ENCODE results near the gene BAHCC1. TPM values are rescaled to one million over a fixed set of nuclear protein-coding genes. Genes with fewer than 3 reads are reported as not detected.

The BAHCC1 gene
- total RNA-seq, 2 experiments from 2014 or later = 0.05 TPM; not detected in 1

DNA sequence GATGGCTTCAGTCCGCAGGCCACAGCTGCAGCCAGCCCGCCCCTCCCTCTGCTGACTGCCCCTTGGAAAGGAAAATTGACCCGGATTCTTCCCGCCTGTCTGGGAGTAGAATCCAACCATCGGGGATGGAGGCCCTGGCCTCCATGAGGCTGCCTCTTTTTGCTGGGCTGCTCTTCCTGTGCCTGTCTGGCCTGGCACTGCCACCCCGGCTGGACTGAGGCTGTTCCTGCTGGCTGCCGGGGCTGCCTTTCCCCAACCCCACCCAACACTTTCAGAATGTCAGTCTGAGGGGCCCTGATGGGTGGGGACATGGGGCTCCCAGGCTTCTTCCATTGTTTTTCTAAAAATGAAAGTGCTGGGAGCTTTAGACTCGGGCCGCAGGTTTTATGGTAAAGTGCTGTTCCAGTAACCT, 7.3 kb downstream of the BAHCC1 start:
- no peak for ATAC-seq
- no peaks in the 10 kb centered on the region for H3K9me3 Mint-ChIP-seq (ENCODE audit: low read depth)
- intact Hi-C loops (cut with DNase I, micrococcal nuclease) = no loop called here
- CTCF ChIA-PET = interaction anchor here (0.6 to 1.8 kb wide), 3 partner anchors 20 to 113 kb away, joined by 3 to 5 read pairs (median 3); no protein-coding TSS in a partner anchor
- H3K4me3 Mint-ChIP-seq = no peak overlapping the region
- H3K27ac Mint-ChIP-seq = no peak overlapping the region
- no peak for DNase-seq
- H3K36me3 Mint-ChIP-seq (ENCODE audit: low read depth) = no peaks in the 10 kb centered on the region
- POLR2A ChIA-PET = no interaction called here
- peaks cover 10% of the 10 kb centered on the region for H3K4me1 Mint-ChIP-seq
- H3K27me3 Mint-ChIP-seq = peaks cover 49% of the 10 kb centered on the region

DNA sequence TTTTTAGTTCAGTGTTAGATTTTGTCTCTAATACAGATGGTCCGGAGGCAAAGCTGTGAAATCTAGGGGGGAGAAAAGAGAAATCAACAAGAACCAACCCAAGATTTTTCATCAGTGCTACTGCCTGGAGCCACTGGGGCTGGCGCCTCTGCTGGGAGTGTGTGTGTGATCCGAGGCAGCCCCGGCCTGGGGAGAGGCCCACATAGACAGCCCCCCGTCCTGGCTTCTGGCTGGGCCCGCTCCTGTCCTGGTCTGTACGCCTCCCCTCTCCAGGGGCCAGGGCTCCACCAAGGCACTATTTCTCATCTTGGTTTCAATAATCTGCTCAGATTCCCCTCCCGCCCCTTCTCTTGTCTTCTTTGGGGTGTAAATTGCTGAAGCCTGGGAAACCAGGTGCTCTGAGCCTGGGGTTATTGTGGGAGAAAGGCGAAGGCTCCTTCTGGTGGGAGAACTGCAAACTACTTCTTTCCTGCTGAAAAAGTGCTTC, 7.8 kb downstream of the BAHCC1 start:
- Mint-ChIP-seq H3K9me3 (ENCODE audit: low read depth) (no peaks in the 10 kb centered on the region), H3K27me3 (peaks cover 48% of the 10 kb centered on the region), H3K4me1 (peaks cover 8% of the 10 kb centered on the region), H3K27ac (no peak overlapping the region), H3K36me3 (ENCODE audit: low read depth) (no peaks in the 10 kb centered on the region), H3K4me3 (no peak overlapping the region)
- ChIA-PET POLR2A (no interaction called here), CTCF (interaction anchor here (0.6 to 1.8 kb wide), 3 partner anchors 19 to 113 kb away, joined by 3 to 5 read pairs (median 3); no protein-coding TSS in a partner anchor)
- intact Hi-C loops (cut with DNase I, micrococcal nuclease) = no loop called here
- DNase-seq (no peak), ATAC-seq (no peak)

DNA sequence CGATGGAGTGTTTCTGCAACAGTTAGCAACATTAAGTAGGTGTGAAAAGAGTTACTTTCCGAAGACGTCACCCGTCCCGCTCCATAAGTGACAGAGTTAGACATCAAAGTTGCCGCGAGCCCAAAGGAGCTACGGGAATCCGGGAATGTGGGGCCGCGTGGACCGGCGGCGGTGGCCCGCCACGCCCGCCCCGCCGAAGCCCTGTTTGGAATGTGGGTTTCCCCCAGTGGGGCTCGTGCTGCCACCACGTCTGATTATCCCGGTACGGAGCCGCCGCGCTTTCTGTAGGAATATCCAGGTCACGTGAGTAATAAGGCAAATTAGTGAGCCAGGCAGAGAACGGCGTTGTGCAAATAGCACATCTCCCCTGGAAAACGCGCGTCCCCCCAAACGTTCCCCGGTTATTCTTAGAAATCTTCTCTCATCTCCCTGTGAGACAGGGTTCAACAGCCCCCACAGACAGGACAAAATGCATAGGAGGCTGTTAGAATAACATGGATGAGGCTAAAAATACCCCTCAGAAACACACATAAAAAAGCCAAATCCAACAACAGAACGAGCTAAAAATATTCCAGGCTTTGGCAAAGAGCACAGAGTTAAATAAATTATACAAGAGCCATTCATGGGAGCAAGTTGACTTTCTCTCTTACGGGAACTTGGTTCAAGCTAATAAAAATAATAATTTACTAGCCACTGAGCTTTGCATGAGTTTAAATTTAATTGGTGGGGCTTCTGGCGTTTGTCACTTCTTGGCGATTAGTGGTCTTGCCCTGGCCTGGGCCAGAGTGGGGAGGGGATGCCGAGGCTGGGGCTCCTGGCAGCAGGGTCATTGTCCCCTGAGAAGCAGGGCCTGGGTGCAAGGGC, 8.6 kb downstream of the BAHCC1 start:
- H3K9me3 Mint-ChIP-seq (ENCODE audit: low read depth) = no peaks in the 10 kb centered on the region
- POLR2A ChIA-PET = no interaction called here
- intact Hi-C loops (cut with DNase I, micrococcal nuclease) = no loop called here

DNA sequence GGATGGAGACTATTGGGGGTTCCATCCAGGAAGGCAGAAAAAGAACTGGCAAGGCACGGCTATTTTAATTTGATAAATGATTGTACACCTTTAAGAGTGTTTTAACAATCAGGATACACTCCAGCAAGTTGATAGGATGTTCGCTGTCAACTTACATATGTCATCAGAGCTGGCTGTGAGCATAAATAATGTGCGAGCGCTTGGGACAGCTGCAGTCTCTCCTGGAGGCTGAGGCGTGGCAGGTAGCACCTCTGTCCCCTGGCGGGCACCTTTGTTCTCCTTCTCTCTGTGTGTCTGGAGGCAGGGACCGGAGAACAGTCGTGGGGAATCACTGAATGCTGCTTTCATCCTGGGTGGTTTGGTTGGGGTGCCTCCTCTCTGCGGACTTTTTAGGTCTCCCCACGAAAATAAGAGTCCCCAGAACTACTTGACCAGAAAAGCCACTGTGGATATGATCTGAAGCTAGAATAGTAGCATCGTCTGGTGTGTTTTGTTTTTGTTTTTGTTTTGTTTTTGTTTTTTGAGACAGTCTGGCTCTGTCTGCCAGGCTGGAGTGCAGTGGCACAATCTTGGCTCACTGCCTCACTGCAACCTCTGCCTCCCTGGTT, 9.4 kb downstream of the BAHCC1 start:
- intact Hi-C loops (cut with DNase I, micrococcal nuclease) = no loop called here
- peaks cover 51% of the 10 kb centered on the region for H3K27me3 Mint-ChIP-seq
- ATAC-seq (no peak), DNase-seq (no peak)
- no peak overlapping the region for H3K4me3 Mint-ChIP-seq
- H3K4me1 Mint-ChIP-seq = peaks cover 3% of the 10 kb centered on the region
- no peaks in the 10 kb centered on the region for H3K36me3 Mint-ChIP-seq (ENCODE audit: low read depth)
- POLR2A ChIA-PET = no interaction called here
- no peaks in the 10 kb centered on the region for H3K9me3 Mint-ChIP-seq (ENCODE audit: low read depth)
- CTCF ChIA-PET = interaction anchor here (0.7 to 0.9 kb wide), 2 partner anchors 13 to 1345 kb away, joined by 3 read pairs; no protein-coding TSS in a partner anchor
- no peak overlapping the region for H3K27ac Mint-ChIP-seq

More for the DNA sequence above, 8.6 kb downstream of the BAHCC1 start:
- no peak overlapping the region for H3K27ac Mint-ChIP-seq
- H3K4me3 Mint-ChIP-seq = no peak overlapping the region
- ATAC-seq (no peak), DNase-seq (no peak)
- no peaks in the 10 kb centered on the region for H3K36me3 Mint-ChIP-seq (ENCODE audit: low read depth)
- CTCF ChIA-PET = interaction anchor here (0.9 to 1.8 kb wide), 2 partner anchors 12 to 81 kb away, joined by 3 to 5 read pairs; no protein-coding TSS in a partner anchor
- H3K4me1 Mint-ChIP-seq = peaks cover 4% of the 10 kb centered on the region
- H3K27me3 Mint-ChIP-seq = peaks cover 50% of the 10 kb centered on the region

DNA sequence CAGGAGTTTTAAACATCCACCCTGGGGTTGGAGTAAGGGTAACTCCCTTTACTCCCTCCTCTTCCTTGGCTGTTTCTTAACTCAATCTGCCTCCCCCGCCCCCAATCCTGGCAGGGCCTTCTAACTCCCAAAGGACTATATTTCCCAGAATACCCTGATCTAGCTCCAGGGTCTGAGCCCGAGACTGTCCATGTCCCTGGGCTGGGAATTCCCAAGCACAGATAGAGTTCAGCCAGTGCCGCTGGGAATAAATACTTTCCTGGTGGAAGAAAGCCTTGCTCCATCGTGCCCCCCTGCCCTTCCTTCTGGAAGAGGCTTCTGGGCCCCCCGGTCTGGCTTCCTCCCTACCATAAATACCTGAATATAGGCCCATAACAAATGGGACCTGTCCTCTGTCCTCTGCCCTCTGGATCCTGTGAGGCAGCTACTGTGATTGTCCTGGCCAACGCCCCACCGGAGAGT, 10.2 kb downstream of the BAHCC1 start:
- ChIA-PET CTCF (interaction anchor here (0.7 kb wide), 1 partner anchor 1345 kb away, joined by 3 read pairs; no protein-coding TSS in a partner anchor), POLR2A (interaction anchor here (0.6 kb wide), 1 partner anchor 880 kb away, joined by 3 read pairs; no protein-coding TSS in a partner anchor)
- H3K27me3 Mint-ChIP-seq = peaks cover 46% of the 10 kb centered on the region
- ATAC-seq = no peak
- no peaks in the 10 kb centered on the region for H3K36me3 Mint-ChIP-seq (ENCODE audit: low read depth)
- H3K9me3 Mint-ChIP-seq (ENCODE audit: low read depth) = no peaks in the 10 kb centered on the region
- DNase-seq = no peak
- no peak overlapping the region for H3K4me3 Mint-ChIP-seq
- H3K4me1 Mint-ChIP-seq = no peaks in the 10 kb centered on the region
- intact Hi-C loops (cut with DNase I, micrococcal nuclease) = no loop called here
- no peak overlapping the region for H3K27ac Mint-ChIP-seq

DNA sequence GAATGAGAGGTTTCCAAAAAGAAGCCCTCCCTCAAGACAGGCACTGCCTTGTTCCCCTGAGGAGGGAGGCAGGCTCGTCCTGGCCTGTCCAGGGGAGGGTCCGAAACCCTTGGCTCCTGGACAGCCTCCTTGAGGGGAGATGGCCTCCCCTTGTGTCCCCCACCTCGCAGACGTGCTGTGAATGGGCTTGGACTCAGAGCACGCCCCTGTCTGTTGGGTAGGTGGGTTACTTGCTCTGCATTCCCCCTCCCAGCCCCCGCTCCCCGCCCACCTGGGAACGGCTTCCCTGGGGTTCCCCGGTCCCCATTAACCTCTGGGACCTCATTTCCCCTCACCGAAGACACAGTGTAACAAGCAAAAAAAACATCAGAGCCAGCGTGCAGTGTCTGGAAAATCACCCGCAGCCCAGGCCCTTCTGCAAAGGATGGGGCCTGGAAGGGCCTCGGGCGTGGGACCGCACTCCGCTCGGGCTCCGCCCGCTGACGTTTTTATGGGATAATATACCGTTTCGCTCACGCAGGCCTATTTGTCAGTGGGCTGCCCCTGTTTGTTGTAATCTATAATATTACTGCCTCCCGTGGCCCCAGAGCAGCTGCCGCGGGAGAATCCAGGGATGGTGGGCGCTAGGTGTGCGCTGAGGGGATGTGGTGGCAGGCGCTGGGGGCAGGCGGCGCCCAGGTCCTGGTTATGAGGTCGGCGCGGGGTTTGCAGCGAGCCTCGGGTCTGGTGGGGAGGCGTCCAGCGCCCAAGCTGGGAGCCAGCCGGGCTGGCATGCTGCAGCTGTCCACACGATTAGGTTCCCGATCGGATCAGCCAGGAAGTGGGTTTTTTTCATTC, 11.1 kb downstream of the BAHCC1 start:
- ChIA-PET POLR2A (no interaction called here), CTCF (no interaction called here)
- H3K4me1 Mint-ChIP-seq = no peaks in the 10 kb centered on the region
- intact Hi-C loops (cut with DNase I, micrococcal nuclease) = no loop called here
- H3K36me3 Mint-ChIP-seq (ENCODE audit: low read depth) = no peaks in the 10 kb centered on the region
- no peak overlapping the region for H3K27ac Mint-ChIP-seq
- no peaks in the 10 kb centered on the region for H3K9me3 Mint-ChIP-seq (ENCODE audit: low read depth)
- H3K27me3 Mint-ChIP-seq = peaks cover 38% of the 10 kb centered on the region
- ATAC-seq (no peak), DNase-seq (no peak)
- H3K4me3 Mint-ChIP-seq = no peak overlapping the region

DNA sequence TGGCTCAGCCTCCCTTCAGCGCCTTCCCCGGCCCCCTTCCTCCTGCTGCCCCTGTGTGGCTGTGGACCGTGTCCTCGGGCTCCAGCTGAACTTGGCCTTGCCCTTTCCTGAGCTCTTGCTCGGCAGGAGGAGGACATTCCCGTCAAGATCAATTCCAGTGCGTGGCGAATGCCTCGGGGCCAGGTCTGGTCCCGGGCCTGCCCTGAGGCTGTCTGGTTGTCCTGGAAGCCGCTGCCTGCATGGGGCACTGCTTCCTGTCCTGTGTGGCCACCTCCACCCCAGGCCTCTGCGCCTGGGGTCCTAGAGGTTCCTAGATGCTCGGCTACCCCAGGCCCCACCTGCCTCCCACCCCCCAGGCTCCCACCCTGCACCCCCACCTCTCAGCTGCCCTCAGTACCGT, 12.8 kb downstream of the BAHCC1 start:
- Mint-ChIP-seq H3K36me3 (ENCODE audit: low read depth) (no peaks in the 10 kb centered on the region), H3K9me3 (ENCODE audit: low read depth) (no peaks in the 10 kb centered on the region), H3K27ac (no peak overlapping the region), H3K4me1 (peaks cover 7% of the 10 kb centered on the region), H3K4me3 (no peak overlapping the region), H3K27me3 (peaks cover 25% of the 10 kb centered on the region)
- ATAC-seq (no peak), DNase-seq (no peak)
- CTCF ChIA-PET = no interaction called here
- POLR2A ChIA-PET = no interaction called here
- intact Hi-C loops (cut with DNase I, micrococcal nuclease) = no loop called here

DNA sequence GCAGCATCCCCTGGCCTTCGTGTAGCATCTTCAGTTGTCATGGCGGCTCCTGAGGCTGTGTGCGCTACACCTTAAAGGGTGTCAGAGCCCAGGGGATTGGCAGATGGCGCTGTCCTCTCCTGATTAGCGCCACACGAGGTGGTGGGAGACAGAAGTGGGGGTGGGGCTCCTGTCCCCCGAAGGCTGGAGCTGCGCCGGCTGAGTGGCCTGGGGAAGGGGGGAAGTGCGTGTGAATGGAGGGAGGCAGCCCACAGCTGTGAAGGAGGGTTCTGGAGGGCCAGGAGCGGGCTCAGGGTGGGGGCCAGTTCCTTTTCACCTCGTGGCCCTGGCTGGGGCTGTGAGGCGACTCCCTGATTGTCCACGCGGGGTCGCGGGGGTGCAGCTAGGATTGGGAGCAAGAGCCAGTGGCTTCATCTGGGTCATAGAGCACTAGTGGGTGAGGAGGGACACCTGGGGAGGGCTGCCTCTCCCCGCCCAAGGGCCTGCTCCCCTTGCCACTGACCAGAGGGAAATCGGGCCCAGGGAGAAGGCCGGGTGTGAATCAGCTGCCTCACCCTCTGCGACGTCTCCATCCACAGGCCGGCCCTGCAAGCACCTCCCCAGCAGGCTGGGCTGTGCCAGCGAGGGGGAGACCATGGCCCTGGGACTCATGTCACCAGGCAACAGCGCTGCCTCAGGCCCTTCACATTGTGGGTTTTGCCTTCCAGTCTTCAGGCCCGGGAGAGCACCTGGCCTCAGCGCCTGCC, 14.1 kb downstream of the BAHCC1 start:
- CTCF ChIA-PET = no interaction called here
- intact Hi-C loops (cut with DNase I, micrococcal nuclease) = no loop called here
- Mint-ChIP-seq H3K9me3 (ENCODE audit: low read depth) (no peaks in the 10 kb centered on the region), H3K27ac (no peak overlapping the region), H3K27me3 (peaks cover 19% of the 10 kb centered on the region), H3K4me3 (no peak overlapping the region), H3K4me1 (peaks cover 7% of the 10 kb centered on the region), H3K36me3 (ENCODE audit: low read depth) (no peaks in the 10 kb centered on the region)
- no peak for ATAC-seq
- POLR2A ChIA-PET = no interaction called here
- DNase-seq = no peak

DNA sequence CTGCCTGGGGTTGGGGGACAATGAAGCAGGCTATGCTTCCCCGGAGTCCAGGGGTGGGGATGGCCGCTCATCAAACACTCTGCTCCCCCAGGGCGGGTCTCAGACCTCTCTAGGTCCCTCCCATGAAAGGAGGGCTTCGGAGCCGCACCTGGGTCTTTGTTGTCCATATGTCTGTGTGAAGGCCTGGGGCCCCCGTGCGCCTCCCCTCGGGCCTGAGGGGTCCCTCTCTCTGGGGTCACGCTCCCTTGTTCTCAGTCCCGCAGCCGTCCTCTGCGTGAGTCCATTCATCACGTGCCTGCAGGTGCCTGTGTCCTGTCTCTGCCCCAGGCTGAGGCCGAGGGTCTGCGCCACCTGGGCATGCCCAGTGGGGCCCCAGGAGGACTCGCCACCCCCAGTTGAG, 15.6 kb downstream of the BAHCC1 start:
- intact Hi-C loops (cut with DNase I, micrococcal nuclease) = no loop called here
- DNase-seq (no peak), ATAC-seq (no peak)
- H3K36me3 Mint-ChIP-seq (ENCODE audit: low read depth) = no peaks in the 10 kb centered on the region
- peaks cover 12% of the 10 kb centered on the region for H3K27me3 Mint-ChIP-seq
- no peak overlapping the region for H3K27ac Mint-ChIP-seq
- ChIA-PET CTCF (no interaction called here), POLR2A (no interaction called here)
- no peak overlapping the region for H3K4me3 Mint-ChIP-seq
- H3K9me3 Mint-ChIP-seq (ENCODE audit: low read depth) = no peaks in the 10 kb centered on the region
- peaks cover 7% of the 10 kb centered on the region for H3K4me1 Mint-ChIP-seq

DNA sequence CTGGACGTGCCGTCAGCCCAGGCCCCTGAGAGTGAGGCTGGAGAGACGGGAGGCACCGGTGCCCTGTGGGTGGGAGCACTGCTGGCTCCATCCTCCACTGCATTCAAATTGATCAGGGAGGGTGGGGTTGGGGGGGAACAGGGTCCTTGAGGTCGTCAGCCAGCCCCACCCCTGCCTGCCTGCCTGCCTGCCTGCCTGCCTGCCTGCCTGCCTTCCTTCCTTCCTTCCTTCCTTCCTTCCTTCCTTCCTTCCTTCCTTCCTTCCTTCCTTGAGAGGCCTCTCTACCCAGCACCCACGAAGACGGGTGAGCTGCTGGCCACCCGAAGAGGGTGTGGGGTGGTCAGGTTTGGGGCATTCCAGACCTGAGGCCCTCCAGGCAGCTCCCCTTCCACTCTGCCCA, 16.0 kb downstream of the BAHCC1 start:
- no peaks in the 10 kb centered on the region for H3K36me3 Mint-ChIP-seq (ENCODE audit: low read depth)
- no peak overlapping the region for H3K4me3 Mint-ChIP-seq
- ATAC-seq (no peak), DNase-seq (no peak)
- H3K4me1 Mint-ChIP-seq = peaks cover 7% of the 10 kb centered on the region
- ChIA-PET CTCF (no interaction called here), POLR2A (no interaction called here)
- intact Hi-C loops (cut with DNase I, micrococcal nuclease) = no loop called here
- H3K27me3 Mint-ChIP-seq = peaks cover 12% of the 10 kb centered on the region
- H3K27ac Mint-ChIP-seq = no peak overlapping the region
- H3K9me3 Mint-ChIP-seq (ENCODE audit: low read depth) = no peaks in the 10 kb centered on the region

Data from activated CD4-positive, alpha-beta T cell treated with anti-CD3 and anti-CD28 coated beads for 36 hours (primary cell).